Esophagus muscularis mucosa (tissue), 4 donors: ENCODE results near the gene VRK2. TPM values are rescaled to one million over a fixed set of nuclear protein-coding genes. Genes with fewer than 3 reads are reported as not detected.

Source experiments
- DNase-seq: peaks from one replicate; pipeline ENCODE4 v3.0.0-alpha.2; 2017; ENCODE audit errors: extremely low spot score
- H3K27ac ChIP-seq, 4 donors: fragments of 200-600 bp; sonication (generic); replicated peaks in 1 of 4; 1 replicate in 3 of 4; 2 replicates in 1 of 4; pipeline ENCODE4 v1.5.1; 2016 to 2019; ENCODE audit warnings: mild to moderate bottlenecking in 1 of 4
- H3K27me3 ChIP-seq, 4 donors: fragments of 200-600 bp; sonication (generic); one replicate each; pipeline versions ENCODE4 v1.5.1 to v1.6.0; 2016 to 2019
- H3K36me3 ChIP-seq, 4 donors: fragments of 200-600 bp; sonication (generic); one replicate each; pipeline ENCODE4 v1.5.1; 2016 to 2019
- H3K4me1 ChIP-seq, 4 donors: fragments of 200-600 bp; sonication (generic); one replicate each; pipeline ENCODE4 v1.5.1; 2016 to 2019
- H3K4me3 ChIP-seq, 4 donors: fragments of 200-600 bp; sonication (generic); 1 replicate in 2 of 4; 2 replicates in 2 of 4; pipeline ENCODE4 v1.5.1; 2016 to 2019; ENCODE audit warnings: mild to moderate bottlenecking in 4 of 4, moderate library complexity in 1 of 4
- H3K9me3 ChIP-seq, 4 donors: fragments of 200-600 bp; sonication (generic); 1 replicate in 3 of 4; 2 replicates in 1 of 4; pipeline ENCODE4 v1.5.1; 2016 to 2019
- EP300 ChIP-seq: sonication (generic); formaldehyde crosslinking; IDR thresholded peaks from one replicate; pipeline ENCODE4 v1.6.1; 2017; ENCODE audit warnings: antibody characterized with exemption
- POLR2A ChIP-seq: fragments of 450-650 bp; IDR thresholded peaks from one replicate; pipeline ENCODE4 v1.6.1; 2017; ENCODE audit warnings: antibody characterized with exemption, moderate library complexity, mild to moderate bottlenecking, low read depth
- POLR2AphosphoS5 ChIP-seq, 2 donors: sonication (generic); formaldehyde crosslinking; IDR thresholded peaks; one replicate each; pipeline ENCODE4 v1.6.1; 2017; ENCODE audit warnings: antibody characterized with exemption in 2 of 2
- WGBS: methylation state at CpG from one replicate; pipeline ENCODE4 v1.1.5; 2018; 5-methylcytosine and 5-hydroxymethylcytosine counted together
- intact Hi-C: fragments of 100-400 bp; cut with DNase I; formaldehyde crosslinking; loops from one replicate; pipeline ENCODE4 v1.15.1; 2023
- total RNA-seq, 4 donors: library from RNA; depleted of rRNA; stranded (reverse); fragments of >200 nt; gene quantifications; one replicate each; pipeline versions ENCODE4 v1.1.0 to v1.2.1, GENCODE V29; 2016
- TF ChIP-seq, protein P1 (sequence below), 3 experiments: fragments of 200-600 bp in 2 of 3; fragments of 450-650 bp in 1 of 3; sonication (generic) in 2 of 3; IDR thresholded peaks; one replicate each; pipeline ENCODE4 v1.5.1; 2017 to 2019; ENCODE audit warnings: antibody characterized with exemption in 3 of 3, mild to moderate bottlenecking in 2 of 3, moderate library complexity in 1 of 3

VRK2 gene
- total RNA-seq, 4 donors from 2014 or later, result 25.8 to 31.3 (median 28.7) TPM

DNA sequence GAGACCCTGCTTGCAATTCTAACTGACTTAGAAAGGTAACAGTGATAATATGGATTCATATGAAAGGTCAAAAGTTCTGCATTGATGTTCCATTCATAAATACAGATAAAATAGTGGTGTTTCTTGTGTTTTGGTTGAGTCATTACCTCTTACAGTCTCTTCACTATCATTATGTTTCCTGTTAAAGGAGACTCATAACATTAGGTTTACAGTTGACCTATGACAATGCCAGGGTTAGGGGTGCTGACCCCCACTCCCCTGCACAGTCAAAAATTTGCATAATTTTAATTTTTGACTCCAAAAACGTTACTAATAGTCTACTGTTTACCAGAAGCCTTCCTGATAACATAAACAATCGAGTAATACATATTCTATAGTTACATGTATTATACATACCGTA, 75.4 kb downstream of the VRK2 start:
- intact Hi-C loops, result no loop called here

DNA sequence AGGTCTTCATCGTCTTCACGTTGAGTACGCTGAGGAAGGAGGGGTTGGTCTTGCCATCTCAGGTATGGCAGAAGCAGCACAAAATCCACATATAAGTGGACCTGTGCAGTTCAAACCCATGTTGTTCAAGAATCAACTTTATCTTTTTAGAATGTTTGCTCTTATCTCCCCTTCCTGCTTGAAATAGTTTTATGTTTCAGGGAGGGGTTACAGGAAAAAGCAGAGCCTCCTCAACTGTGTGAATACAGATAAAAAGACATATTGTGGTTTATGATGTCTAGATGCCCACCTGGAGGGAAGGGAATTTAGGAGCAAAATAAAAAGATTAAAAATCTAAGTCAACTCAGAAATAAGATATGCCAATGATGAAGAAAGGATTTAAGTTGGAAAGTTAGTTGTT, 75.9 kb downstream of the VRK2 start:
- H3K4me1 ChIP-seq, result no peaks in the 10 kb centered on the region
- no peak overlapping the region for H3K4me3 ChIP-seq
- no peaks in the 10 kb centered on the region for H3K27me3 ChIP-seq
- TF ChIP-seq POLR2A (no peak), POLR2AphosphoS5 (IDR thresholded peaks at IDR 0.05) (no peak), EP300 (no peak)
- TF ChIP-seq, protein P1, sequence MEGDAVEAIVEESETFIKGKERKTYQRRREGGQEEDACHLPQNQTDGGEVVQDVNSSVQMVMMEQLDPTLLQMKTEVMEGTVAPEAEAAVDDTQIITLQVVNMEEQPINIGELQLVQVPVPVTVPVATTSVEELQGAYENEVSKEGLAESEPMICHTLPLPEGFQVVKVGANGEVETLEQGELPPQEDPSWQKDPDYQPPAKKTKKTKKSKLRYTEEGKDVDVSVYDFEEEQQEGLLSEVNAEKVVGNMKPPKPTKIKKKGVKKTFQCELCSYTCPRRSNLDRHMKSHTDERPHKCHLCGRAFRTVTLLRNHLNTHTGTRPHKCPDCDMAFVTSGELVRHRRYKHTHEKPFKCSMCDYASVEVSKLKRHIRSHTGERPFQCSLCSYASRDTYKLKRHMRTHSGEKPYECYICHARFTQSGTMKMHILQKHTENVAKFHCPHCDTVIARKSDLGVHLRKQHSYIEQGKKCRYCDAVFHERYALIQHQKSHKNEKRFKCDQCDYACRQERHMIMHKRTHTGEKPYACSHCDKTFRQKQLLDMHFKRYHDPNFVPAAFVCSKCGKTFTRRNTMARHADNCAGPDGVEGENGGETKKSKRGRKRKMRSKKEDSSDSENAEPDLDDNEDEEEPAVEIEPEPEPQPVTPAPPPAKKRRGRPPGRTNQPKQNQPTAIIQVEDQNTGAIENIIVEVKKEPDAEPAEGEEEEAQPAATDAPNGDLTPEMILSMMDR (IDR thresholded peaks at IDR 0.05), result no peak
- H3K36me3 ChIP-seq, result peaks cover 0 to 25% (median 12%) of the 10 kb centered on the region in 4 donors
- H3K9me3 ChIP-seq, result no peaks in the 10 kb centered on the region
- 93% methylated on average over 3 of the region's 3 CpGs for WGBS
- intact Hi-C loops, result no loop called here
- DNase-seq, result no peak
- H3K27ac ChIP-seq, result no peak overlapping the region

More for the DNA sequence above, 75.4 kb downstream of the VRK2 start:
- no peak for TF ChIP-seq POLR2A
- TF ChIP-seq EP300, result no peak
- no peak for TF ChIP-seq POLR2AphosphoS5 (IDR thresholded peaks at IDR 0.05)
- TF ChIP-seq, protein P1 (IDR thresholded peaks at IDR 0.05), result no peak
- Histone ChIP-seq H3K9me3 (no peaks in the 10 kb centered on the region), H3K4me1 (no peaks in the 10 kb centered on the region), H3K36me3 (peaks cover 0 to 25% (median 12%) of the 10 kb centered on the region in 4 donors), H3K27ac (no peak overlapping the region), H3K4me3 (no peak overlapping the region), H3K27me3 (no peaks in the 10 kb centered on the region)
- no peak for DNase-seq
- 75% methylated on average over 3 of the region's 3 CpGs for WGBS

DNA sequence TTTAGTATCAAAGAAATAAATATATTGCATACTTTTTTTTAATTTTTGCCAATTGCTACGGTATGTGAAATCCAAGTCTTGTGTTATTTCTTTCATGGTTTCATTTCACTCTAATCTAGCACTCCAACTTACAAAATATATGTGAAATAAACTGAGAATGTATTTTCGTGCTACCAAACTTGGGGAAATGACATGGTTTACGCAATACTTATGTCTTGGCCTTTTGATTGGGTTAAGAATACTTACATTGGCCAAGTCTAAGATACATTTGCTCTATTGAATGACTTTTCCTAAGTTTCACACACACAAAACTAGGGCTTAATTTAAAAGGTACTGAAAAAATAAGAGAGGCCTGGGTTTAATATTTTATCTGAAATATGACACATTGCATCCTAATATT, 80.5 kb downstream of the VRK2 start:
- TF ChIP-seq POLR2A (no peak), EP300 (no peak), POLR2AphosphoS5 (IDR thresholded peaks at IDR 0.05) (no peak)
- TF ChIP-seq, protein P1 (IDR thresholded peaks at IDR 0.05), result no peak
- Histone ChIP-seq H3K27ac (no peak overlapping the region), H3K36me3 (peaks cover 0 to 21% (median 7%) of the 10 kb centered on the region in 4 donors), H3K4me1 (peaks cover 0 to 7% (median 6%) of the 10 kb centered on the region in 4 donors), H3K9me3 (no peaks in the 10 kb centered on the region), H3K4me3 (no peak overlapping the region), H3K27me3 (no peaks in the 10 kb centered on the region)
- WGBS, result 94% methylated on average over 3 of the region's 3 CpGs
- DNase-seq, result no peak
- intact Hi-C loops, result no loop called here

DNA sequence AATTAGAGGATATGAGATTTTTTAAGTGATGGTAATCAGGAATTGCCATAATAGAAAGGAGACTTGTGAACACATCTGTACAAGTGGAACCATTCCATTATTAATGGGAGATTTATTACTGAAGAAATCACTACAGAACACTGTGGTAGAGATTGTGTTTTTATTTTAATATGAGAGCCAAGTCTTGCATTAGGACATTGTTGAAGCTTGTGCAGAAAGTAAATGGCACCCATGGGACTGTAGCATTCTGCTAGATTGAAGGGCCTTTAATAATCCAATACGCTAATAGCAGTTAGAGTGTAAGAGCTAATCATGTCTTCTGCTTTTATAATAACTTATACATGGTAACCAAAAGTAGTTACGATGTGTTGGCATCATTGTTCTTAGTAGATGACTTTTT, 83.6 kb downstream of the VRK2 start:
- 84% methylated on average over 2 of the region's 2 CpGs for WGBS
- H3K4me3 ChIP-seq, result no peak overlapping the region
- H3K9me3 ChIP-seq, result no peaks in the 10 kb centered on the region
- peaks cover 0 to 7% (median 6%) of the 10 kb centered on the region in 4 donors for H3K4me1 ChIP-seq
- H3K27me3 ChIP-seq, result no peaks in the 10 kb centered on the region
- TF ChIP-seq, protein P1 (IDR thresholded peaks at IDR 0.05), result no peak
- TF ChIP-seq POLR2AphosphoS5 (IDR thresholded peaks at IDR 0.05) (no peak), EP300 (no peak), POLR2A (no peak)
- H3K27ac ChIP-seq, result no peak overlapping the region
- intact Hi-C loops, result no loop called here
- DNase-seq, result no peak
- H3K36me3 ChIP-seq, result peaks cover 0 to 7% (median 2%) of the 10 kb centered on the region in 4 donors
